Measurements from ENCODE around the gene RPL11. TPM values are rescaled to one million over a fixed set of nuclear protein-coding genes. Genes with fewer than 3 reads are reported as not detected.

The RPL11 gene
- total and polyA plus RNA-seq, 2 of the 8 experiments (the other 6 are each of a cell fraction or from before 2014, with no cell fraction given): 1,192 to 1,426 TPM

GRCh38 chr1:23745515-23745914, 53.9 kb downstream of the RPL11 start:
- H3K18ac ChIP-seq (ENCODE audit: extremely low read depth, low read length): no peak overlapping the region
- H4K5ac ChIP-seq (ENCODE audit: insufficient read length, low read depth, low read length): no peak overlapping the region
- H2BK20ac ChIP-seq (ENCODE audit: low read length): no peak overlapping the region
- no peak overlapping the region for H3K9ac ChIP-seq (replicated peaks in 1 of 4; ENCODE audit: extremely low read depth in 1 of 4, low read depth in 3 of 4, low read length in 3 of 4)
- no peak overlapping the region for H3K27ac ChIP-seq (ENCODE audit: low read depth, low read length)
- H3K4me2 ChIP-seq (ENCODE audit: insufficient read depth in 1 of 2, low read depth in 2 of 2, low read length in 2 of 2): peak overlapping the region in 1 of 2 experiments; percentile 76; a peak in 2 of 4 replicates
- DNase-seq (ENCODE audit: low read depth in 1 of 2, low spot score in 2 of 2) (no peak), FAIRE-seq (no peak)
- no peak overlapping the region for H3K56ac ChIP-seq (replicated peaks; ENCODE audit: insufficient read length, low read depth, low read length)
- H4K20me1 ChIP-seq (replicated peaks in 1 of 2; ENCODE audit: control insufficient read depth in 1 of 2, insufficient read depth in 2 of 2, low read length in 2 of 2): peaks cover 9 to 12% of the 10 kb centered on the region in 2 experiments
- no peak overlapping the region for H3K23ac ChIP-seq (ENCODE audit: insufficient read length)
- peaks cover 0 to 15% (median 5%) of the 10 kb centered on the region in 4 experiments; a peak in 5 of 8 replicates for H3K36me3 ChIP-seq (ENCODE audit: control insufficient read depth in 2 of 4, insufficient read depth in 4 of 4, low read length in 3 of 4)
- no peak overlapping the region for H4K91ac ChIP-seq (replicated peaks; ENCODE audit: insufficient read length, low read length)
- peaks cover 4% of the 10 kb centered on the region; the same call in 1 of the 2 replicates for H3K79me1 ChIP-seq (ENCODE audit: low read depth, low read length)
- peaks cover 4% of the 10 kb centered on the region; the same call in 1 of the 2 replicates for H3K23me2 ChIP-seq (ENCODE audit: low read depth, low read length)
- H2BK5ac ChIP-seq (ENCODE audit: low read depth, low read length): no peak overlapping the region
- WGBS, 2 experiments (ENCODE audit: extremely low coverage in 1 of 2, insufficient coverage in 1 of 2, insufficient read length in 1 of 2, insufficient replicate concordance in 2 of 2, low coverage in 1 of 2, low lambda C conversion rate in 2 of 2, missing lambda C conversion rate in 1 of 2): 89% methylated on average over 1 of the region's 1 CpG; no CpG with 5 or more reads in 1 of the 2 experiments
- H3K79me2 ChIP-seq (ENCODE audit: control insufficient read depth in 1 of 2, insufficient read depth in 2 of 2, low read length in 2 of 2): peaks cover 19 to 57% of the 10 kb centered on the region in 2 experiments
- H2AFZ ChIP-seq (ENCODE audit: low read length): no peak overlapping the region
- H4K8ac ChIP-seq (ENCODE audit: extremely low read depth, insufficient read depth, low read length): no peak overlapping the region
- H2AK5ac ChIP-seq (ENCODE audit: low read depth, low read length): no peak overlapping the region
- CTCF ChIA-PET (ENCODE audit: partially characterized antibody): interaction anchor here (0.6 to 3.1 kb wide), 13 partner anchors 9 to 533 kb away, joined by 3 to 9 read pairs (median 4); partner anchors contain the start of gene RPL11
- peak overlapping the region in 1 of 4 experiments; percentile 86; a peak in 1 of 8 replicates for H3K4me3 ChIP-seq (ENCODE audit: extremely low read depth in 1 of 4, insufficient read depth in 2 of 4, low read depth in 3 of 4, low read length in 4 of 4)
- H3K14ac ChIP-seq (ENCODE audit: insufficient read length): no peak overlapping the region
- POLR2A ChIA-PET (ENCODE audit: partially characterized antibody): interaction anchor here (0.5 to 13.6 kb wide), 2 partner anchors 49 to 199 kb away, joined by 3 to 190 read pairs; partner anchors contain the start of gene RPL11
- TF ChIP-seq RAD21 (IDR thresholded peaks at IDR 0.05 in 1 of 2, conservative IDR thresholded peaks at IDR 0.05 in 1 of 2; ENCODE audit: low read depth in 2 of 2, low read length in 2 of 2) (0 out of 4 replicates have a peak, but pooled peaks of 1 of the 2 experiments have one; percentile 15), CTCF (IDR thresholded peaks at IDR 0.05; ENCODE audit: control extremely low read depth in 1 of 3, insufficient read depth in 1 of 3, low read depth in 1 of 3, low read length in 3 of 3) (peak in 1 of 3 experiments; percentile 35; a peak in 1 of 4 replicates)
- TF ChIP-seq, protein P1, sequence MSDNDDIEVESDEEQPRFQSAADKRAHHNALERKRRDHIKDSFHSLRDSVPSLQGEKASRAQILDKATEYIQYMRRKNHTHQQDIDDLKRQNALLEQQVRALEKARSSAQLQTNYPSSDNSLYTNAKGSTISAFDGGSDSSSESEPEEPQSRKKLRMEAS (IDR thresholded peaks at IDR 0.05): no peak
- no peak overlapping the region for H2BK15ac ChIP-seq (ENCODE audit: low read length)
- H3K4me1 ChIP-seq (replicated peaks in 1 of 4; ENCODE audit: control insufficient read depth in 3 of 4, insufficient read depth in 4 of 4, low read length in 3 of 4): peaks cover 3 to 10% (median 3%) of the 10 kb centered on the region in 4 experiments; a peak in 4 of 7 replicates
- H3K9me3 ChIP-seq (ENCODE audit: insufficient read depth in 2 of 2, low read depth in 1 of 2, low read length in 1 of 2): no peaks in the 10 kb centered on the region
- no peak overlapping the region for H2BK120ac ChIP-seq (replicated peaks; ENCODE audit: low read depth, low read length)
- H3K27me3 ChIP-seq (replicated peaks in 1 of 4; ENCODE audit: control insufficient read depth in 3 of 4, extremely low read depth in 1 of 4, insufficient read depth in 3 of 4, low read length in 3 of 4): no peaks in the 10 kb centered on the region
- no peak overlapping the region for H3K4ac ChIP-seq (replicated peaks; ENCODE audit: insufficient read length, low read depth, low read length)
- H2BK12ac ChIP-seq (ENCODE audit: low read depth, low read length): no peak overlapping the region

Data from H1 (cell line).